NB4 (cell line): ENCODE measurements around the gene CCDC24.

ENCODE experiments used
- MAX ChIP-seq: IDR thresholded peaks from 2 replicates; pipeline ENCODE4 v1.6.1; 2011; ENCODE audit warnings: low read depth, low read length
- MYC ChIP-seq: IDR thresholded peaks from 2 replicates; pipeline ENCODE4 v1.6.1; 2011; ENCODE audit warnings: low read depth, low read length
- POLR2A ChIP-seq: IDR thresholded peaks from 2 replicates; pipeline ENCODE4 v1.6.1; 2011; ENCODE audit warnings: mild to moderate bottlenecking; ENCODE audit not compliant: insufficient read length; ENCODE audit errors: extremely low read depth

- no peak for TF ChIP-seq POLR2A
- TF ChIP-seq MYC, result no peak
- no peak for TF ChIP-seq MAX
Measured at GRCh38 chr1:43982808-43983207, 8.6 kb upstream of the CCDC24 start.
